GM04504 (cell line): Measurements from ENCODE around the gene TIPIN.
A peak's percentile ranks its signal among the peaks of the same experiment; 100 is the strongest.
"Not testable (repeated sequence)": the region's sequence is repeated elsewhere in the genome, so short reads cannot be mapped to it uniquely, and the experiment has no call there.

Experiments
- DNase-seq: peaks from one replicate; pipeline ENCODE4 v3.0.0-alpha.2; 2012; ENCODE audit warnings: low read depth

Gene TIPIN

GRCh38 chr15:66356359-66357236, at the start of gene TIPIN:
Gene TIPIN, minus strand, starts transcription at chr15:66356685. Its CDS starts 3,738 bp downstream, at chr15:66352947.
- peak; percentile 87 for DNase-seq

GRCh38 chr15:66405615-66406014, 49.1 kb upstream of the TIPIN start:
- DNase-seq = no peak

GRCh38 chr15:66405007-66405406, 48.5 kb upstream of the TIPIN start:
- DNase-seq = no peak

- no peak for DNase-seq
These were observed 48.0 kb upstream of the TIPIN start for GRCh38 chr15:66404532-66404931.

- DNase-seq = no peak
These were observed 47.6 kb upstream of the TIPIN start for GRCh38 chr15:66404122-66404521.

- no peak for DNase-seq
These were observed 46.8 kb upstream of the TIPIN start for GRCh38 chr15:66403323-66403722.

GRCh38 chr15:66402761-66403284, 46.3 kb upstream of the TIPIN start:
- DNase-seq = no peak

- DNase-seq = no peak
These were observed 44.9 kb upstream of the TIPIN start for GRCh38 chr15:66401130-66402021.

- DNase-seq = no peak
These were observed 43.9 kb upstream of the TIPIN start for GRCh38 chr15:66400351-66400774.

GRCh38 chr15:66399276-66399675, 42.8 kb upstream of the TIPIN start:
- no peak for DNase-seq

- no peak for DNase-seq
These were observed 38.4 kb upstream of the TIPIN start for GRCh38 chr15:66394915-66395314.

- no peak for DNase-seq
These were observed 38.0 kb upstream of the TIPIN start for GRCh38 chr15:66394472-66394871.

- DNase-seq = not testable (repeated sequence)
These were observed 36.6 kb upstream of the TIPIN start for GRCh38 chr15:66393037-66393436.

GRCh38 chr15:66390678-66391077, 34.2 kb upstream of the TIPIN start:
- no peak for DNase-seq

GRCh38 chr15:66389859-66390381, 33.4 kb upstream of the TIPIN start:
- DNase-seq = no peak

GRCh38 chr15:66389098-66389858, 32.8 kb upstream of the TIPIN start:
- no peak for DNase-seq

- no peak for DNase-seq
These were observed 32.1 kb upstream of the TIPIN start for GRCh38 chr15:66388576-66388975.

GRCh38 chr15:66388043-66388363, 31.5 kb upstream of the TIPIN start:
- DNase-seq = no peak

GRCh38 chr15:66387163-66388042, 30.9 kb upstream of the TIPIN start:
- no peak for DNase-seq

- peak; percentile 93 for DNase-seq
These were observed 30.0 kb upstream of the TIPIN start, which contains the start of gene MAP2K1 for GRCh38 chr15:66386204-66387123. Gene MAP2K1, plus strand, starts transcription at chr15:66386912. Its CDS starts 436 bp downstream, at chr15:66387348.
